SK-N-SH (cell line): Measurements from ENCODE around the gene AHNAK. TPM values are rescaled to one million over a fixed set of nuclear protein-coding genes. Genes with fewer than 3 reads are reported as not detected.
"Not testable (repeated sequence)": the region's sequence is repeated elsewhere in the genome, so short reads cannot be mapped to it uniquely, and the experiment has no call there.

Source experiments
- CTCF ChIA-PET: fragments of 300-600, 350-600 bp; formaldehyde crosslinking; extraction: SDS; loops from one replicate; lab custom pipeline; 2021; lab: Yijun Ruan, JAX
- POLR2A ChIA-PET: fragments of 350-600 bp; sonication (Branson Sonifier 250); formaldehyde crosslinking; extraction: SDS; loops from one replicate; lab custom pipeline; 2020; ENCODE audit warnings: antibody characterized with exemption, inconsistent platforms; lab: Yijun Ruan, JAX
- DNase-seq: peaks from one replicate; pipeline ENCODE4 v3.0.0; 2012
- H2AFZ ChIP-seq: fragments of 200-600 bp; sonication (generic); 2 replicates; pipeline ENCODE4 v1.8.1; 2016; ENCODE audit warnings: antibody characterized with exemption, mild to moderate bottlenecking, low read depth
- H3F3A ChIP-seq: fragments of 200-600 bp; sonication (generic); replicated peaks from 2 replicates; pipeline ENCODE3; 2016; ENCODE audit warnings: antibody characterized with exemption, mild to moderate bottlenecking; ENCODE audit not compliant: insufficient read depth
- H3K27ac ChIP-seq, 2 experiments: fragments of 200-500 bp in 1 of 2; fragments of 200-600 bp in 1 of 2; sonication (Bioruptor generic) in 1 of 2; sonication (generic), shearing (Covaris generic) in 1 of 2; 2 replicates each; pipeline versions ENCODE4 v1.5.1 to v1.6.1; 2014 to 2016; ENCODE audit warnings: low read depth in 2 of 2, inconsistent platforms in 1 of 2, low read length in 1 of 2, mild to moderate bottlenecking in 1 of 2, mixed read lengths in 1 of 2
- H3K27me3 ChIP-seq: fragments of 200-600 bp; sonication (generic), shearing (Covaris generic); 2 replicates; pipeline ENCODE4 v1.6.1; 2016; ENCODE audit warnings: mixed run types; ENCODE audit not compliant: insufficient read depth
- H3K36me3 ChIP-seq, 2 experiments: fragments of 200-500 bp in 1 of 2; fragments of 200-600 bp in 1 of 2; sonication (Bioruptor generic) in 1 of 2; sonication (generic) in 1 of 2; replicated peaks in 1 of 2; 2 replicates each; pipeline versions ENCODE3 to v1.5.1; 2014 to 2016; ENCODE audit warnings: low read length in 1 of 2, mild to moderate bottlenecking in 1 of 2; ENCODE audit not compliant: insufficient read depth in 2 of 2, control insufficient read depth in 1 of 2
- H3K4me1 ChIP-seq, 2 experiments: fragments of 200-500 bp in 1 of 2; fragments of 200-600 bp in 1 of 2; sonication (Bioruptor generic) in 1 of 2; sonication (generic), shearing (Covaris generic) in 1 of 2; 2 replicates each; pipeline versions ENCODE4 v1.5.1 to v1.6.1; 2014 to 2016; ENCODE audit warnings: low read depth in 1 of 2, low read length in 1 of 2, mixed run types in 1 of 2; ENCODE audit not compliant: insufficient read depth in 2 of 2, control insufficient read depth in 1 of 2
- H3K4me2 ChIP-seq: fragments of 200-600 bp; sonication (generic), shearing (Covaris generic); 2 replicates; pipeline ENCODE4 v1.6.1; 2017; ENCODE audit warnings: mixed run types
- H3K4me3 ChIP-seq, 2 experiments: fragments of 200-500 bp in 1 of 2; fragments of 200-600 bp in 1 of 2; sonication (Bioruptor generic) in 1 of 2; sonication (generic), shearing (Covaris generic) in 1 of 2; 2 replicates each; pipeline versions ENCODE4 v1.5.1 to v1.8.1; 2014 to 2016; ENCODE audit warnings: low read depth in 2 of 2, inconsistent platforms in 1 of 2, low read length in 1 of 2, mild to moderate bottlenecking in 1 of 2, mixed read lengths in 1 of 2, moderate library complexity in 1 of 2
- H3K79me2 ChIP-seq: fragments of 200-600 bp; sonication (generic); 2 replicates; pipeline ENCODE4 v1.8.1; 2017; ENCODE audit warnings: mild to moderate bottlenecking; ENCODE audit not compliant: insufficient read depth
- H3K9ac ChIP-seq: fragments of 200-600 bp; sonication (generic); 2 replicates; pipeline ENCODE4 v1.6.1; 2017; ENCODE audit warnings: mixed run types
- H3K9me2 ChIP-seq: fragments of 200-600 bp; sonication (generic); 2 replicates; pipeline ENCODE4 v1.6.1; 2017; ENCODE audit warnings: mixed run types
- H3K9me3 ChIP-seq: fragments of 200-600 bp; sonication (generic); 2 replicates; pipeline ENCODE4 v1.6.1; 2017; ENCODE audit warnings: mixed run types, mild to moderate bottlenecking, moderate library complexity
- H4K20me1 ChIP-seq: fragments of 200-600 bp; sonication (generic); 2 replicates; pipeline ENCODE4 v1.6.1; 2017; ENCODE audit warnings: mild to moderate bottlenecking, mixed run types; ENCODE audit not compliant: insufficient read depth
- CTCF ChIP-seq: fragments of 200-600 bp; sonication (generic); IDR thresholded peaks from 2 replicates; pipeline ENCODE4 v1.6.1; 2017; ENCODE audit warnings: antibody characterized with exemption, mild to moderate bottlenecking, moderate library complexity
- EP300 ChIP-seq, 2 experiments: IDR thresholded peaks; 2 replicates each; pipeline versions ENCODE4 v1.4.0 to v1.6.1; 2012; ENCODE audit warnings: borderline replicate concordance in 1 of 2, low read depth in 1 of 2, low read length in 1 of 2
- MXI1 ChIP-seq: IDR thresholded peaks from 2 replicates; pipeline ENCODE4 v1.6.1; 2012; ENCODE audit warnings: mild to moderate bottlenecking, low read depth, low read length, improper control_type of control experiment
- PBX3 ChIP-seq: IDR thresholded peaks from 2 replicates; pipeline ENCODE4; 2012
- RCOR1 ChIP-seq: fragments of 150-350 bp; IDR thresholded peaks from 2 replicates; pipeline ENCODE4 v1.6.1; 2017; ENCODE audit warnings: antibody characterized with exemption, low read length
- RFX5 ChIP-seq: IDR thresholded peaks from 2 replicates; pipeline ENCODE4 v1.6.1; 2012; ENCODE audit warnings: mild to moderate bottlenecking, improper control_type of control experiment, low read length
- SIN3A ChIP-seq: IDR thresholded peaks from 2 replicates; pipeline ENCODE4 v1.6.1; 2012; ENCODE audit warnings: low read depth, mild to moderate bottlenecking, low read length, moderate library complexity, borderline replicate concordance
- TEAD4 ChIP-seq: IDR thresholded peaks from 2 replicates; pipeline ENCODE4 v1.4.0; 2012; ENCODE audit warnings: mild to moderate bottlenecking, borderline replicate concordance; ENCODE audit not compliant: insufficient read depth
- ZBTB33 ChIP-seq: IDR thresholded peaks from 2 replicates; pipeline ENCODE4 v1.4.0; 2012; ENCODE audit warnings: low read depth, borderline replicate concordance
- WGBS: methylation state at CpG from one replicate; pipeline ENCODE4 v1.1.6; 2017; ENCODE audit warnings: low lambda C conversion rate; 5-methylcytosine and 5-hydroxymethylcytosine counted together
- polyA plus RNA-seq, 3 experiments: library from polyadenylated mRNA; depleted of rRNA; stranded (reverse); fragments of >200 nt; gene quantifications; 2 replicates each; pipeline ENCODE4 v1.2.3, GENCODE V29; 2012

The AHNAK gene
- polyA plus RNA-seq, 1 of the 3 experiments (the other 2 are of a cell fraction): 57.8 TPM

GRCh38 chr11:62591448-62592145, 45.0 kb upstream of the AHNAK start, which contains the start of gene TUT1 (continued):
- TF ChIP-seq PBX3 (peak; percentile 47), RFX5 (peak; percentile 88), MXI1 (peak; percentile 61; the same call in 1 of the 2 replicates), EP300 (IDR thresholded peaks at IDR 0.05; ENCODE audit: borderline replicate concordance in 1 of 2, low read depth in 1 of 2, low read length in 1 of 2) (0 out of 4 replicates have a peak, but pooled peaks of 1 of the 2 experiments have one; percentile 22), ZBTB33 (0 out of 2 replicates have a peak, but pooled peaks have one; percentile 50), RCOR1 (peak; percentile 74; the same call in 1 of the 2 replicates), TEAD4 (0 out of 2 replicates have a peak, but pooled peaks have one; percentile 3)

GRCh38 chr11:62588966-62589637, 42.5 kb upstream of the AHNAK start:
- Histone ChIP-seq H3F3A (peaks cover 28% of the 10 kb centered on the region), H3K79me2 (peaks cover 32% of the 10 kb centered on the region), H3K27ac (no peak overlapping the region), H3K36me3 (peaks cover 26 to 30% of the 10 kb centered on the region in 2 experiments), H3K9me3 (no peaks in the 10 kb centered on the region), H3K9me2 (no peaks in the 10 kb centered on the region), H3K4me1 (peaks cover 13 to 17% of the 10 kb centered on the region in 2 experiments; a peak in 3 of 4 replicates), H4K20me1 (no peaks in the 10 kb centered on the region), H3K4me3 (no peak overlapping the region), H2AFZ (no peak overlapping the region)
- no peak for DNase-seq
- 75% methylated on average over 18 of the region's 18 CpGs for WGBS
- CTCF ChIA-PET: interaction anchor here (0.9 to 1.8 kb wide), 6 partner anchors 15 to 194 kb away, joined by 3 to 7 read pairs (median 4); partner anchors contain the start of genes BSCL2 and GNG3
- TF ChIP-seq CTCF: peak; percentile 54
- no peak for TF ChIP-seq SIN3A
- TF ChIP-seq, all 33 proteins: peak for 1
- H3K4me2 ChIP-seq: 0 out of 2 replicates have a peak overlapping the region, but pooled peaks have one; percentile 81
- POLR2A ChIA-PET: interaction anchor here (2.4 kb wide), 1 partner anchor 15 kb away, joined by 6 read pairs; the partner anchor contains the start of gene EEF1G
- no peaks in the 10 kb centered on the region for H3K27me3 ChIP-seq
- no peak overlapping the region for H3K9ac ChIP-seq

- H3K27me3 ChIP-seq, CTCF ChIA-PET, H3F3A ChIP-seq, H2AFZ ChIP-seq, DNase-seq, H3K4me2 ChIP-seq, H3K4me3 ChIP-seq, H3K9me3 ChIP-seq, H4K20me1 ChIP-seq, H3K9ac ChIP-seq, H3K9me2 ChIP-seq, H3K4me1 ChIP-seq, H3K27ac ChIP-seq: not testable (repeated sequence)
- Histone ChIP-seq H3K36me3 (peaks cover 33 to 41% of the 10 kb centered on the region in 2 experiments), H3K79me2 (peaks cover 36% of the 10 kb centered on the region)
- 94% methylated on average over 7 of the region's 7 CpGs for WGBS
- POLR2A ChIA-PET: interaction anchor here (0.6 to 1.8 kb wide), 3 partner anchors 10 to 16 kb away, joined by 3 to 7 read pairs (median 3); partner anchors contain the start of gene EEF1G
Observed at GRCh38 chr11:62585356-62585755, 38.8 kb upstream of the AHNAK start.

- H2AFZ ChIP-seq, CTCF ChIA-PET, H3K4me3 ChIP-seq, DNase-seq, H4K20me1 ChIP-seq, H3K9me3 ChIP-seq, H3K9me2 ChIP-seq, H3K9ac ChIP-seq, H3K4me2 ChIP-seq, H3K4me1 ChIP-seq, H3K27ac ChIP-seq, H3F3A ChIP-seq, H3K27me3 ChIP-seq: not testable (repeated sequence)
- 94% methylated on average over 4 of the region's 4 CpGs for WGBS
- POLR2A ChIA-PET: interaction anchor here (2.0 kb wide), 1 partner anchor 10 kb away, joined by 6 read pairs; the partner anchor contains the start of gene TUT1
- H3K79me2 ChIP-seq: peaks cover 21% of the 10 kb centered on the region; the same call in 1 of the 2 replicates
- peaks cover 40 to 50% of the 10 kb centered on the region in 2 experiments for H3K36me3 ChIP-seq
Observed at GRCh38 chr11:62581735-62582134, 35.1 kb upstream of the AHNAK start.
